HCT116 (cell line): ENCODE results near the gene ACTC1. TPM values are rescaled to one million over a fixed set of nuclear protein-coding genes. Genes with fewer than 3 reads are reported as not detected.

Experiments
- ATAC-seq: fragments of 200-7000 bp; cut with Tn5 transposase; 2 replicates; pipeline ENCODE4 v1.9.1; 2020; ENCODE audit warnings: mild to moderate bottlenecking, moderate library complexity
- BruUV-seq: library from RNA; stranded (reverse); fragments of 400-500 nt; replicated peaks from 2 replicates; lab custom pipeline; 2021; lab: Mats Ljungman, UMichigan
- CTCF ChIA-PET: fragments of 300-600 bp; sonication (Branson Sonifier 250); formaldehyde crosslinking; loops from one replicate; lab custom pipeline; 2021; ENCODE audit warnings: antibody characterized with exemption; lab: Charles Lee
- POLR2A ChIA-PET: fragments of 300-600, 350-600 bp; sonication (Branson Sonifier 250); formaldehyde crosslinking; loops from one replicate; lab custom pipeline; 2021; ENCODE audit warnings: antibody characterized with exemption; lab: Charles Lee
- RAD21 ChIA-PET, 2 experiments: fragments of 300-600 bp; sonication (Branson Sonifier 250); formaldehyde crosslinking; loops; one replicate each; lab custom pipeline; 2023; ENCODE audit warnings: low total read pairs in 2 of 2; ENCODE audit not compliant: uncharacterized antibody in 2 of 2, unreplicated experiment in 2 of 2, low non-redundant PET in 1 of 2; lab: Charles Lee
- DNase-seq: peaks from one replicate; pipeline ENCODE4 v3.0.0-alpha.2; 2010; ENCODE audit warnings: low read depth, low spot score
- H2AFZ ChIP-seq: fragments of 200-600 bp; shearing (Covaris generic), sonication (generic); 2 replicates; pipeline ENCODE4 v1.6.1; 2017; ENCODE audit warnings: low read depth, mixed run types, mixed read lengths, antibody characterized with exemption, low read length; ENCODE audit not compliant: poor library complexity, severe bottlenecking
- H3K27ac ChIP-seq: 2 replicates; pipeline ENCODE4 v1.5.1; 2012; ENCODE audit warnings: low read depth, low read length
- H3K27me3 ChIP-seq: fragments of 200-600 bp; sonication (generic); 2 replicates; pipeline ENCODE4 v1.6.1; 2016; ENCODE audit warnings: mixed run types, low read length, mixed read lengths; ENCODE audit not compliant: insufficient read depth
- H3K36me3 ChIP-seq, 2 experiments: fragments of 200-500 bp in 1 of 2; fragments of 200-600 bp in 1 of 2; sonication (Bioruptor generic) in 1 of 2; sonication (generic) in 1 of 2; 2 replicates each; pipeline versions ENCODE4 v1.5.1 to v1.6.1; 2014 to 2016; ENCODE audit warnings: low read length in 2 of 2, inconsistent platforms in 1 of 2, mixed read lengths in 1 of 2, mixed run types in 1 of 2; ENCODE audit not compliant: insufficient read depth in 2 of 2, control insufficient read depth in 1 of 2
- H3K4me1 ChIP-seq, 2 experiments: fragments of 200-600 bp in 1 of 2; sonication (generic) in 1 of 2; 2 replicates each; pipeline versions ENCODE4 v1.5.1 to v1.6.1; 2012 to 2017; ENCODE audit warnings: low read length in 2 of 2, inconsistent platforms in 1 of 2, mild to moderate bottlenecking in 1 of 2, mixed read lengths in 1 of 2, mixed run types in 1 of 2, moderate library complexity in 1 of 2; ENCODE audit not compliant: insufficient read depth in 2 of 2, control insufficient read depth in 1 of 2
- H3K4me2 ChIP-seq: fragments of 200-600 bp; sonication (generic); 2 replicates; pipeline ENCODE4 v1.6.1; 2017; ENCODE audit warnings: mixed run types, low read length, mixed read lengths
- H3K4me3 ChIP-seq, 2 experiments: fragments of 200-600 bp in 1 of 2; sonication (generic) in 1 of 2; replicated peaks in 1 of 2; 2 replicates each; pipeline ENCODE4 v1.5.1; 2011 to 2016; ENCODE audit warnings: low read length in 2 of 2, control low read depth in 1 of 2, low read depth in 1 of 2, mild to moderate bottlenecking in 1 of 2, mixed read lengths in 1 of 2, mixed run types in 1 of 2
- H3K79me2 ChIP-seq: fragments of 200-600 bp; sonication (generic); 2 replicates; pipeline ENCODE4 v1.6.1; 2017; ENCODE audit warnings: mild to moderate bottlenecking, mixed run types, low read length, moderate library complexity, mixed read lengths; ENCODE audit not compliant: insufficient read depth
- H3K9ac ChIP-seq: fragments of 200-600 bp; sonication (generic); 2 replicates; pipeline ENCODE4 v1.6.1; 2016; ENCODE audit warnings: low read length, mixed read lengths
- H3K9me2 ChIP-seq: fragments of 200-600 bp; sonication (generic), shearing (Covaris generic); 2 replicates; pipeline ENCODE4 v1.6.1; 2017; ENCODE audit warnings: mixed run types, mild to moderate bottlenecking, moderate library complexity; ENCODE audit not compliant: insufficient read depth
- H3K9me3 ChIP-seq, 2 experiments: fragments of 200-500 bp in 1 of 2; fragments of 200-600 bp in 1 of 2; sonication (Bioruptor generic) in 1 of 2; sonication (generic) in 1 of 2; 2 replicates each; pipeline ENCODE4 v1.6.1; 2014 to 2017; ENCODE audit warnings: low read length in 2 of 2, mixed read lengths in 2 of 2, inconsistent platforms in 1 of 2, low read depth in 1 of 2, mild to moderate bottlenecking in 1 of 2, mixed run types in 1 of 2, moderate library complexity in 1 of 2; ENCODE audit not compliant: control insufficient read depth in 1 of 2, insufficient read depth in 1 of 2
- H4K20me1 ChIP-seq: fragments of 200-600 bp; sonication (generic), shearing (Covaris generic); 2 replicates; pipeline ENCODE4 v1.6.1; 2017; ENCODE audit warnings: mixed run types, mild to moderate bottlenecking, moderate library complexity; ENCODE audit not compliant: insufficient read depth
- EGR1 ChIP-seq: IDR thresholded peaks from 2 replicates; pipeline ENCODE4 v1.6.1; 2012; ENCODE audit warnings: low read depth
- EZH2phosphoT487 ChIP-seq: fragments of 200-600 bp; IDR thresholded peaks from 2 replicates; pipeline ENCODE4 v1.6.1; 2018; ENCODE audit warnings: antibody characterized with exemption, borderline replicate concordance
- SIN3A ChIP-seq: IDR thresholded peaks from 2 replicates; pipeline ENCODE4 v1.6.1; 2012; ENCODE audit warnings: low read depth
- TCF7L2 ChIP-seq: IDR thresholded peaks from 2 replicates; pipeline ENCODE4 v1.7.0; 2011; ENCODE audit warnings: borderline replicate concordance, inconsistent platforms; ENCODE audit not compliant: insufficient read depth, insufficient read length; ENCODE audit errors: extremely low read depth
- intact Hi-C: fragments of 100-400 bp; cut with micrococcal nuclease; formaldehyde crosslinking; loops from 2 replicates; pipeline ENCODE4 v1.10.0; 2022
- total RNA-seq: library from RNA; stranded (reverse); gene quantifications from one replicate; pipeline ENCODE4 v1.2.1, GENCODE V29; 2021; ENCODE audit not compliant: unreplicated experiment
- TF ChIP-seq, protein P1 (sequence below): IDR thresholded peaks from 2 replicates; pipeline ENCODE4 v1.6.1; 2012
- TF ChIP-seq, protein P2 (sequence below): IDR thresholded peaks from 2 replicates; pipeline ENCODE4 v1.6.1; 2011; ENCODE audit warnings: mild to moderate bottlenecking, low read length, moderate library complexity; ENCODE audit not compliant: insufficient replicate concordance; ENCODE audit errors: extremely low read depth

Gene ACTC1
- total RNA-seq, 1 experiment from 2014 or later = not detected

DNA sequence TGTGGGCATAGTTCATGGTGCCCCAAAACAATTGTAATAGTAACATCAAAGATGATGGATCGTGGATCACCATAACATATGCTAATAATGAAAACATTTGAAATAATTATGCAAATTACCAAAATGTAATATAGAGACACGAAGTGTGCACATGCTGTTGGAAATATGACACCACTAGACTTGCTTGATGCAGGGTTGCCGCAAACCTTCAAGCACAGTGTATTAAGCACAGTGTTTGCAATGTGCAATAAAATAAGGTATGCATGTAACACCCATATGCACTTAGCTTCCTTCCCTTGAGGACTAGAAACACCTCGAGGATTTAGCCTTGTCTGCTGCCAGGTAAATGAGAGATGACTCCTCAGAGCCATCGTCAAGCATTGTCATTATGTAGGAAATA, 29.6 kb downstream of the ACTC1 start:
- no peak for ATAC-seq
- CTCF ChIA-PET = no interaction called here
- H3K9me2 ChIP-seq = no peaks in the 10 kb centered on the region

DNA sequence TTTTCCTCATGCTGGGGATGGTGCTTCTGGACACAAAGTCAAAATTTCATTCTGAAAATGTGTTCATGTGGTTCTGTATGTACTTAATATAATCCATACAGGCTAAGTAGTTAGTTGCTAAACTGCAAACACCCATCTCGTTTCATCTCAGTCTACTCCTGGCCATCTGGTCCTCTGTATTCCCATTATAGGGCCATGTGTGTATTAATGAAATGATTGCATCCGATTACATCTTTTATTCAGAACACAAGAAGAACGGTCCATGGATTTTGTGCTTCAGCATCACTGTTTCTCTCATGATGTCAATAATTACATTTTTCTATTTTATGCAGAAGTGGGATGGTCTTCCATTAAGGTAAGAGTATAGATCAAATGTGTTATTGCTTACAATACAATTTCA, 34.4 kb downstream of the ACTC1 start:
- no peak for TF ChIP-seq SIN3A
- Histone ChIP-seq H3K36me3 (no peaks in the 10 kb centered on the region), H2AFZ (no peak overlapping the region), H3K4me2 (no peak overlapping the region), H3K4me3 (no peak overlapping the region), H3K9ac (no peak overlapping the region), H4K20me1 (no peaks in the 10 kb centered on the region), H3K9me3 (no peaks in the 10 kb centered on the region), H3K9me2 (no peaks in the 10 kb centered on the region), H3K4me1 (no peaks in the 10 kb centered on the region), H3K27me3 (peaks cover 83% of the 10 kb centered on the region), H3K79me2 (no peaks in the 10 kb centered on the region), H3K27ac (no peak overlapping the region)
- ChIA-PET RAD21 (no interaction called here), CTCF (no interaction called here), POLR2A (no interaction called here)
- DNase-seq (no peak), ATAC-seq (no peak)
- intact Hi-C loops = no loop called here
- no TSS peak for BruUV-seq

More for the DNA sequence above, 29.6 kb downstream of the ACTC1 start:
- Histone ChIP-seq H3K79me2 (no peaks in the 10 kb centered on the region), H3K9me3 (no peaks in the 10 kb centered on the region), H3K27me3 (peaks cover 61% of the 10 kb centered on the region), H3K36me3 (no peaks in the 10 kb centered on the region), H2AFZ (no peak overlapping the region), H3K9ac (no peak overlapping the region), H3K27ac (no peak overlapping the region), H3K4me1 (no peaks in the 10 kb centered on the region), H3K4me2 (no peak overlapping the region), H3K4me3 (no peak overlapping the region), H4K20me1 (no peaks in the 10 kb centered on the region)
- no peak for DNase-seq
- POLR2A ChIA-PET = no interaction called here
- TF ChIP-seq TCF7L2 (no peak), EZH2phosphoT487 (no peak), EGR1 (no peak)
- TF ChIP-seq, protein P1, sequence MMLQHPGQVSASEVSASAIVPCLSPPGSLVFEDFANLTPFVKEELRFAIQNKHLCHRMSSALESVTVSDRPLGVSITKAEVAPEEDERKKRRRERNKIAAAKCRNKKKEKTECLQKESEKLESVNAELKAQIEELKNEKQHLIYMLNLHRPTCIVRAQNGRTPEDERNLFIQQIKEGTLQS = no peak
- TF ChIP-seq, protein P2, sequence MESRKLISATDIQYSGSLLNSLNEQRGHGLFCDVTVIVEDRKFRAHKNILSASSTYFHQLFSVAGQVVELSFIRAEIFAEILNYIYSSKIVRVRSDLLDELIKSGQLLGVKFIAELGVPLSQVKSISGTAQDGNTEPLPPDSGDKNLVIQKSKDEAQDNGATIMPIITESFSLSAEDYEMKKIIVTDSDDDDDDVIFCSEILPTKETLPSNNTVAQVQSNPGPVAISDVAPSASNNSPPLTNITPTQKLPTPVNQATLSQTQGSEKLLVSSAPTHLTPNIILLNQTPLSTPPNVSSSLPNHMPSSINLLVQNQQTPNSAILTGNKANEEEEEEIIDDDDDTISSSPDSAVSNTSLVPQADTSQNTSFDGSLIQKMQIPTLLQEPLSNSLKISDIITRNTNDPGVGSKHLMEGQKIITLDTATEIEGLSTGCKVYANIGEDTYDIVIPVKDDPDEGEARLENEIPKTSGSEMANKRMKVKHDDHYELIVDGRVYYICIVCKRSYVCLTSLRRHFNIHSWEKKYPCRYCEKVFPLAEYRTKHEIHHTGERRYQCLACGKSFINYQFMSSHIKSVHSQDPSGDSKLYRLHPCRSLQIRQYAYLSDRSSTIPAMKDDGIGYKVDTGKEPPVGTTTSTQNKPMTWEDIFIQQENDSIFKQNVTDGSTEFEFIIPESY = no peak
- intact Hi-C loops = loop anchor here (5.0 kb wide), 1 partner anchor 52 kb away; no protein-coding TSS in a partner anchor
- RAD21 ChIA-PET = no interaction called here
- no TSS peak for BruUV-seq
